ENCODE data around the gene DUSP5. TPM values are rescaled to one million over a fixed set of nuclear protein-coding genes. Genes with fewer than 3 reads are reported as not detected.
A peak's percentile ranks its signal among the peaks of the same experiment; 100 is the strongest.

Gene DUSP5
- total RNA-seq, 1 experiment from 2014 or later = 137 TPM

GRCh38 chr10:110488332-110488681 is 9.4 kb upstream of the DUSP5 start:
- Histone ChIP-seq H3K4me1 (ENCODE audit: control insufficient read depth in 1 of 2, insufficient read depth in 2 of 2, low read length in 2 of 2) (peaks cover 10 to 32% of the 10 kb centered on the region in 2 experiments), H3K4me3 (replicated peaks in 1 of 2; ENCODE audit: low read depth in 1 of 2, low read length in 2 of 2) (no peak overlapping the region), H3K9me3 (ENCODE audit: control insufficient read depth in 1 of 2, insufficient read depth in 1 of 2, low read depth in 1 of 2, low read length in 2 of 2) (no peaks in the 10 kb centered on the region), H3K9me2 (ENCODE audit: insufficient read depth) (no peaks in the 10 kb centered on the region), H3K36me3 (ENCODE audit: control insufficient read depth in 1 of 2, insufficient read depth in 2 of 2, low read length in 2 of 2) (no peaks in the 10 kb centered on the region), H3K79me2 (ENCODE audit: insufficient read depth, low read length) (no peaks in the 10 kb centered on the region), H3K9ac (ENCODE audit: low read length) (no peak overlapping the region), H3K4me2 (ENCODE audit: low read length) (peak overlapping the region; percentile 6; the same call in 1 of the 2 replicates), H3K27me3 (ENCODE audit: insufficient read depth, low read length) (no peaks in the 10 kb centered on the region), H2AFZ (ENCODE audit: low read depth, low read length, poor library complexity, severe bottlenecking) (no peak overlapping the region), H3K27ac (ENCODE audit: low read depth, low read length) (no peak overlapping the region), H4K20me1 (ENCODE audit: insufficient read depth) (no peaks in the 10 kb centered on the region)
- ChIA-PET RAD21 (ENCODE audit: low non-redundant PET in 1 of 2, low total read pairs in 2 of 2, uncharacterized antibody in 2 of 2, unreplicated experiment in 2 of 2) (no interaction called here), POLR2A (no interaction called here), CTCF (no interaction called here)
- ATAC-seq (no peak), DNase-seq (ENCODE audit: low read depth, low spot score) (no peak)
- TF ChIP-seq POLR2A (IDR thresholded peaks at IDR 0.05; ENCODE audit: borderline replicate concordance, extremely low read depth, insufficient read depth, insufficient read length) = no peak
- no peak for TF ChIP-seq FOSL1 (IDR thresholded peaks at IDR 0.05; ENCODE audit: low read depth)
- TF ChIP-seq CEBPB (IDR thresholded peaks at IDR 0.05; ENCODE audit: low read depth) = no peak
- no peak for TF ChIP-seq POLR2AphosphoS5 (IDR thresholded peaks at IDR 0.05; ENCODE audit: low read depth, low read length)
- no peak for TF ChIP-seq JUND (IDR thresholded peaks at IDR 0.05)
- no peak for TF ChIP-seq TCF7L2 (IDR thresholded peaks at IDR 0.05; ENCODE audit: borderline replicate concordance, extremely low read depth, insufficient read depth, insufficient read length)
- TF ChIP-seq SIN3A (IDR thresholded peaks at IDR 0.05; ENCODE audit: low read depth) = no peak
- no peak for TF ChIP-seq CTCF (IDR thresholded peaks at IDR 0.05 in 2 of 3, conservative IDR thresholded peaks at IDR 0.05 in 1 of 3; ENCODE audit: borderline replicate concordance in 1 of 3, insufficient read depth in 1 of 3, low read depth in 2 of 3, low read length in 2 of 3)
- no peak for TF ChIP-seq SRF (IDR thresholded peaks at IDR 0.05; ENCODE audit: low read depth)
- no peak for TF ChIP-seq CBX3 (IDR thresholded peaks at IDR 0.05; ENCODE audit: low read depth)
- no peak for TF ChIP-seq EGR1 (IDR thresholded peaks at IDR 0.05; ENCODE audit: low read depth)
- TF ChIP-seq ZBTB33 (IDR thresholded peaks at IDR 0.05; ENCODE audit: extremely low read depth, insufficient replicate concordance, low read length) = no peak
- TF ChIP-seq MAX (IDR thresholded peaks at IDR 0.05) = no peak
- no peak for TF ChIP-seq EZH2phosphoT487 (IDR thresholded peaks at IDR 0.05; ENCODE audit: borderline replicate concordance)
- no peak for TF ChIP-seq SP1 (IDR thresholded peaks at IDR 0.05; ENCODE audit: low read depth)
- no peak for TF ChIP-seq ZNF274 (IDR thresholded peaks at IDR 0.05; ENCODE audit: low read depth, low read length)
- no peak for TF ChIP-seq RAD21 (IDR thresholded peaks at IDR 0.05; ENCODE audit: low read depth)
- TF ChIP-seq EZH2 (IDR thresholded peaks at IDR 0.05) = no peak
- TF ChIP-seq ATF3 (IDR thresholded peaks at IDR 0.05) = no peak
- BruUV-seq (replicated peaks) = no TSS peak
- intact Hi-C loops (cut with micrococcal nuclease) = no loop called here

Data from HCT116 (cell line).